H1 (cell line): ENCODE measurements around the gene DNAH8. TPM values are rescaled to one million over a fixed set of nuclear protein-coding genes. Genes with fewer than 3 reads are reported as not detected.

Experiments
- CTCF ChIA-PET: fragments of 300-600 bp; sonication (Branson Sonifier 250); formaldehyde crosslinking; loops from one replicate; lab custom pipeline; 2021; ENCODE audit not compliant: partially characterized antibody; lab: Charles Lee
- POLR2A ChIA-PET: fragments of 300-600 bp; sonication (Branson Sonifier 250); formaldehyde crosslinking; loops from one replicate; lab custom pipeline; 2021; ENCODE audit warnings: inconsistent platforms; ENCODE audit not compliant: partially characterized antibody; lab: Charles Lee
- DNase-seq, 2 experiments: peaks; one replicate each; pipeline versions ENCODE4 v3.0.0 to v3.0.0-alpha.2; 2010 to 2022; ENCODE audit warnings: low spot score in 2 of 2, low read depth in 1 of 2, mixed read lengths in 1 of 2
- FAIRE-seq: peaks from 2 replicates; lab custom pipeline; 2011; peaks lifted over from hg19 to GRCh38; lab: Jason Lieb, UNC
- H2AFZ ChIP-seq: 2 replicates; pipeline ENCODE4 v1.8.1; 2012; ENCODE audit warnings: low read length, inconsistent platforms
- H2AK5ac ChIP-seq: 2 replicates; pipeline ENCODE4 v1.6.1; 2013; ENCODE audit warnings: low read depth, low read length
- H2BK120ac ChIP-seq: replicated peaks from 2 replicates; pipeline ENCODE3; 2013; ENCODE audit warnings: low read depth, low read length, inconsistent platforms
- H2BK12ac ChIP-seq: 2 replicates; pipeline ENCODE4 v1.6.1; 2013; ENCODE audit warnings: low read depth, low read length
- H2BK15ac ChIP-seq: 2 replicates; pipeline ENCODE4 v1.6.1; 2013; ENCODE audit warnings: low read length
- H2BK20ac ChIP-seq: 2 replicates; pipeline ENCODE4 v1.6.1; 2013; ENCODE audit warnings: low read length
- H2BK5ac ChIP-seq: 2 replicates; pipeline ENCODE4 v1.6.1; 2013; ENCODE audit warnings: low read depth, low read length
- H3K14ac ChIP-seq: 2 replicates; pipeline ENCODE4 v1.6.1; 2013; ENCODE audit warnings: inconsistent platforms; ENCODE audit not compliant: insufficient read length
- H3K18ac ChIP-seq: 2 replicates; pipeline ENCODE4 v1.6.1; 2013; ENCODE audit warnings: low read length; ENCODE audit errors: extremely low read depth
- H3K23ac ChIP-seq: 2 replicates; pipeline ENCODE4 v1.6.1; 2013; ENCODE audit warnings: inconsistent platforms; ENCODE audit not compliant: insufficient read length
- H3K23me2 ChIP-seq: 2 replicates; pipeline ENCODE4 v1.6.1; 2013; ENCODE audit warnings: low read depth, low read length
- H3K27ac ChIP-seq: 2 replicates; pipeline ENCODE4 v1.6.1; 2011; ENCODE audit warnings: low read depth, low read length, inconsistent platforms
- H3K27me3 ChIP-seq, 4 experiments: replicated peaks in 1 of 4; 1 replicate in 1 of 4; 2 replicates in 3 of 4; pipeline versions ENCODE4 v1.6.1 to v1.8.1; 2011 to 2013; ENCODE audit warnings: low read length in 3 of 4, mild to moderate bottlenecking in 3 of 4, inconsistent platforms in 2 of 4, mixed read lengths in 2 of 4, moderate library complexity in 1 of 4; ENCODE audit not compliant: control insufficient read depth in 3 of 4, insufficient read depth in 3 of 4; ENCODE audit errors: extremely low read depth in 1 of 4
- H3K36me3 ChIP-seq, 4 experiments: 2 replicates each; pipeline versions ENCODE4 v1.6.1 to v1.8.1; 2011 to 2013; ENCODE audit warnings: mild to moderate bottlenecking in 4 of 4, low read length in 3 of 4, moderate library complexity in 2 of 4, control low read depth in 1 of 4, inconsistent platforms in 1 of 4; ENCODE audit not compliant: insufficient read depth in 4 of 4, control insufficient read depth in 2 of 4
- H3K4ac ChIP-seq: replicated peaks from 2 replicates; pipeline ENCODE3; 2013; ENCODE audit warnings: low read length, low read depth, mixed read lengths, inconsistent platforms; ENCODE audit not compliant: insufficient read length
- H3K4me1 ChIP-seq, 4 experiments: replicated peaks in 1 of 4; 1 replicate in 1 of 4; 2 replicates in 3 of 4; pipeline versions ENCODE4 v1.6.1 to v1.8.1; 2011 to 2013; ENCODE audit warnings: low read length in 3 of 4, inconsistent platforms in 2 of 4, mixed read lengths in 1 of 4; ENCODE audit not compliant: insufficient read depth in 4 of 4, control insufficient read depth in 3 of 4
- H3K4me2 ChIP-seq, 2 experiments: 2 replicates each; pipeline versions ENCODE4 v1.6.1 to v1.8.1; 2011 to 2013; ENCODE audit warnings: low read depth in 2 of 2, low read length in 2 of 2, control low read depth in 1 of 2, inconsistent platforms in 1 of 2, mild to moderate bottlenecking in 1 of 2; ENCODE audit not compliant: insufficient read depth in 1 of 2
- H3K4me3 ChIP-seq, 4 experiments: fragments of 200-600, 300-600 bp in 1 of 4; sonication (generic), shearing (Covaris generic), sonication (Bioruptor Twin) in 1 of 4; 2 replicates each; pipeline versions ENCODE4 v1.5.1 to v1.8.1; 2011 to 2016; ENCODE audit warnings: low read length in 4 of 4, low read depth in 3 of 4, control low read depth in 2 of 4, inconsistent platforms in 2 of 4, mild to moderate bottlenecking in 2 of 4, mixed read lengths in 1 of 4, moderate library complexity in 1 of 4; ENCODE audit not compliant: insufficient read depth in 2 of 4; ENCODE audit errors: extremely low read depth in 1 of 4
- H3K56ac ChIP-seq: replicated peaks from 2 replicates; pipeline ENCODE3; 2013; ENCODE audit warnings: low read depth, mild to moderate bottlenecking, mixed read lengths, low read length, inconsistent platforms; ENCODE audit not compliant: insufficient read length
- H3K79me1 ChIP-seq: 2 replicates; pipeline ENCODE4 v1.6.1; 2013; ENCODE audit warnings: low read depth, low read length, control low read depth
- H3K79me2 ChIP-seq, 2 experiments: 2 replicates each; pipeline versions ENCODE4 v1.6.1 to v1.8.1; 2012 to 2013; ENCODE audit warnings: low read length in 2 of 2, mild to moderate bottlenecking in 2 of 2, inconsistent platforms in 1 of 2; ENCODE audit not compliant: insufficient read depth in 2 of 2, control insufficient read depth in 1 of 2
- H3K9ac ChIP-seq, 4 experiments: replicated peaks in 1 of 4; 1 replicate in 1 of 4; 2 replicates in 3 of 4; pipeline versions ENCODE4 v1.6.1 to v1.8.1; 2011 to 2013; ENCODE audit warnings: low read depth in 3 of 4, low read length in 3 of 4, control low read depth in 2 of 4, mild to moderate bottlenecking in 2 of 4, moderate library complexity in 2 of 4, inconsistent platforms in 1 of 4; ENCODE audit errors: extremely low read depth in 1 of 4
- H3K9me3 ChIP-seq, 2 experiments: 2 replicates each; pipeline versions ENCODE4 v1.6.1 to v1.8.1; 2012 to 2013; ENCODE audit warnings: mild to moderate bottlenecking in 2 of 2, moderate library complexity in 2 of 2, control low read depth in 1 of 2, inconsistent platforms in 1 of 2, low read depth in 1 of 2, low read length in 1 of 2, mixed read lengths in 1 of 2; ENCODE audit not compliant: insufficient read depth in 2 of 2
- H4K20me1 ChIP-seq, 2 experiments: replicated peaks in 1 of 2; 2 replicates each; pipeline versions ENCODE3 to v1.8.1; 2011 to 2013; ENCODE audit warnings: inconsistent platforms in 2 of 2, low read length in 2 of 2, mild to moderate bottlenecking in 1 of 2; ENCODE audit not compliant: insufficient read depth in 2 of 2, control insufficient read depth in 1 of 2
- H4K5ac ChIP-seq: 2 replicates; pipeline ENCODE4 v1.6.1; 2013; ENCODE audit warnings: low read length, low read depth, mixed read lengths, inconsistent platforms; ENCODE audit not compliant: insufficient read length
- H4K8ac ChIP-seq: 2 replicates; pipeline ENCODE4 v1.8.0; 2013; ENCODE audit warnings: mild to moderate bottlenecking, moderate library complexity, low read length, inconsistent platforms; ENCODE audit not compliant: insufficient read depth; ENCODE audit errors: extremely low read depth
- H4K91ac ChIP-seq: replicated peaks from 2 replicates; pipeline ENCODE3; 2013; ENCODE audit warnings: low read length, mixed read lengths, inconsistent platforms; ENCODE audit not compliant: insufficient read length
- CTBP2 ChIP-seq: IDR thresholded peaks from 2 replicates; pipeline ENCODE4 v1.7.0; 2011; ENCODE audit warnings: borderline replicate concordance, mild to moderate bottlenecking, moderate library complexity, mixed read lengths, low read length; ENCODE audit not compliant: insufficient read depth, insufficient read length
- NRF1 ChIP-seq: IDR thresholded peaks from 2 replicates; pipeline ENCODE4 v1.6.1; 2011; ENCODE audit warnings: mild to moderate bottlenecking, low read depth, low read length, improper control_type of control experiment
- SP4 ChIP-seq: IDR thresholded peaks from 2 replicates; pipeline ENCODE4 v1.6.1; 2012; ENCODE audit warnings: low read length, inconsistent platforms
- WGBS, 2 experiments: shearing (Covaris generic) in 1 of 2; methylation state at CpG; one replicate each; pipeline versions ENCODE4 v1.1.6 to v1.1.7; 2013 to 2015; ENCODE audit warnings: low lambda C conversion rate in 2 of 2, mixed read lengths in 2 of 2, inconsistent platforms in 1 of 2, low coverage in 1 of 2, missing lambda C conversion rate in 1 of 2; ENCODE audit not compliant: insufficient replicate concordance in 2 of 2, insufficient coverage in 1 of 2, insufficient read length in 1 of 2; ENCODE audit errors: extremely low coverage in 1 of 2, missing lambda C conversion rate in 1 of 2; 5-methylcytosine and 5-hydroxymethylcytosine counted together
- polyA plus RNA-seq, 7 experiments: library from polyadenylated mRNA; depleted of rRNA in 3 of 7; stranded (reverse) in 5 of 7; unstranded in 2 of 7; fragments of >200 nt in 5 of 7; fragments of 200-250 nt in 2 of 7; gene quantifications; 1 replicate in 5 of 7; 2 replicates in 1 of 7; 4 replicates in 1 of 7; pipeline versions ENCODE4 v1.2.1 to v1.2.3, GENCODE V29; 2011 to 2013; ENCODE audit warnings: missing spikeins in 2 of 7, mixed read lengths in 2 of 7
- total RNA-seq: library from RNA; stranded (reverse); fragmentation: NEBNext Ultra II Directional; extraction: Animal tissue kit (Norgen Biotek cat#: 25700); gene quantifications from 2 replicates; pipeline ENCODE4 v1.2.1, GENCODE V29; 2021
- TF ChIP-seq, protein P1 (sequence below), 3 experiments: IDR thresholded peaks; 1 replicate in 2 of 3; 2 replicates in 1 of 3; pipeline versions ENCODE4 v1.5.1 to v1.6.1; 2011; ENCODE audit warnings: low read length in 3 of 3, mild to moderate bottlenecking in 3 of 3, inconsistent platforms in 2 of 3, low read depth in 1 of 3, moderate library complexity in 1 of 3; ENCODE audit not compliant: insufficient read depth in 1 of 3; ENCODE audit errors: control extremely low read depth in 1 of 3

Gene DNAH8
- total and polyA plus RNA-seq, 2 of the 8 experiments (the other 6 are each of a cell fraction or from before 2014, with no cell fraction given) = under 0.01 TPM; not detected in 1

DNA sequence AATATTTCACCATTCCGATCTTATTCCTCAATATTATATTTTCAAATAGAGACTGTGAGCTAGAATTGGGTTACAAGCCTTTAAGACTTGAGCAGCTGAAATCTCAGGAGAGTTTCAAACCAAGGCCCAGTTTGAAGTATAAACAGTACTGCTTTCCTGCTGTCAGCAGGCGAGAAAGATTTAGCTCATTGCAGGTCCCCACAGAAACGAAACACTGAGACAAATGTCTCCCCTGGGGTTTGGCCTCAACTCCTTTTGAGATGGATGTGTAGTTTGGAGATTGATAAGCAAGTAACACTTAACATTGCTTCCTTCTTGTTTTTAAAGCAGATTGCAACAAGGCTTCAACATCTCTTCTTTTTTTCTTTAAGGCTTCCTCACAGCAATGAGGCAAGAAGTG is 311.1 kb downstream of the DNAH8 start:
- Histone ChIP-seq H2BK120ac (no peak overlapping the region), H3K56ac (no peak overlapping the region), H4K91ac (no peak overlapping the region), H3K9me3 (no peaks in the 10 kb centered on the region), H2BK20ac (no peak overlapping the region), H2AFZ (peak overlapping the region; percentile 26; the same call in 1 of the 2 replicates), H3K4ac (no peak overlapping the region), H3K18ac (0 out of 2 replicates have a peak overlapping the region, but pooled peaks have one; percentile 54), H3K79me1 (no peaks in the 10 kb centered on the region), H2BK15ac (no peak overlapping the region), H3K14ac (no peak overlapping the region), H3K23me2 (no peaks in the 10 kb centered on the region; the same call in 1 of the 2 replicates), H2BK5ac (no peak overlapping the region), H3K4me2 (no peak overlapping the region), H3K4me1 (peaks cover 0 to 4% (median 0%) of the 10 kb centered on the region in 4 experiments; a peak in 1 of 7 replicates), H4K5ac (no peak overlapping the region), H3K23ac (no peak overlapping the region), H3K36me3 (no peaks in the 10 kb centered on the region), H3K9ac (no peak overlapping the region), H2BK12ac (no peak overlapping the region), H3K4me3 (no peak overlapping the region), H3K27me3 (no peaks in the 10 kb centered on the region; a peak in 1 of 7 replicates), H3K27ac (no peak overlapping the region), H3K79me2 (no peaks in the 10 kb centered on the region), H2AK5ac (no peak overlapping the region), H4K8ac (no peak overlapping the region), H4K20me1 (no peaks in the 10 kb centered on the region)
- POLR2A ChIA-PET = interaction anchor here (0.9 kb wide), 1 partner anchor 47 kb away, joined by 3 read pairs; no protein-coding TSS in a partner anchor
- DNase-seq (no peak), FAIRE-seq (no peak)
- TF ChIP-seq, protein P1, sequence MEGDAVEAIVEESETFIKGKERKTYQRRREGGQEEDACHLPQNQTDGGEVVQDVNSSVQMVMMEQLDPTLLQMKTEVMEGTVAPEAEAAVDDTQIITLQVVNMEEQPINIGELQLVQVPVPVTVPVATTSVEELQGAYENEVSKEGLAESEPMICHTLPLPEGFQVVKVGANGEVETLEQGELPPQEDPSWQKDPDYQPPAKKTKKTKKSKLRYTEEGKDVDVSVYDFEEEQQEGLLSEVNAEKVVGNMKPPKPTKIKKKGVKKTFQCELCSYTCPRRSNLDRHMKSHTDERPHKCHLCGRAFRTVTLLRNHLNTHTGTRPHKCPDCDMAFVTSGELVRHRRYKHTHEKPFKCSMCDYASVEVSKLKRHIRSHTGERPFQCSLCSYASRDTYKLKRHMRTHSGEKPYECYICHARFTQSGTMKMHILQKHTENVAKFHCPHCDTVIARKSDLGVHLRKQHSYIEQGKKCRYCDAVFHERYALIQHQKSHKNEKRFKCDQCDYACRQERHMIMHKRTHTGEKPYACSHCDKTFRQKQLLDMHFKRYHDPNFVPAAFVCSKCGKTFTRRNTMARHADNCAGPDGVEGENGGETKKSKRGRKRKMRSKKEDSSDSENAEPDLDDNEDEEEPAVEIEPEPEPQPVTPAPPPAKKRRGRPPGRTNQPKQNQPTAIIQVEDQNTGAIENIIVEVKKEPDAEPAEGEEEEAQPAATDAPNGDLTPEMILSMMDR (IDR thresholded peaks at IDR 0.05; ENCODE audit: control extremely low read depth in 1 of 3, insufficient read depth in 1 of 3, low read depth in 1 of 3, low read length in 3 of 3) = no peak
- TF ChIP-seq SP4 (no peak), NRF1 (no peak), CTBP2 (no peak)
- WGBS, 2 experiments = 62% methylated on average over 3 of the region's 3 CpGs; no CpG with 5 or more reads in 1 of the 2 experiments
- CTCF ChIA-PET = interaction anchor here (0.8 to 6.5 kb wide), 13 partner anchors 9 to 277 kb away, joined by 3 to 27 read pairs (median 6); no protein-coding TSS in a partner anchor
